ENCODE measurements around the gene CNTN4. TPM values are rescaled to one million over a fixed set of nuclear protein-coding genes. Genes with fewer than 3 reads are reported as not detected.

Gene CNTN4
- total RNA-seq, 2 experiments from 2014 or later = not detected

DNA sequence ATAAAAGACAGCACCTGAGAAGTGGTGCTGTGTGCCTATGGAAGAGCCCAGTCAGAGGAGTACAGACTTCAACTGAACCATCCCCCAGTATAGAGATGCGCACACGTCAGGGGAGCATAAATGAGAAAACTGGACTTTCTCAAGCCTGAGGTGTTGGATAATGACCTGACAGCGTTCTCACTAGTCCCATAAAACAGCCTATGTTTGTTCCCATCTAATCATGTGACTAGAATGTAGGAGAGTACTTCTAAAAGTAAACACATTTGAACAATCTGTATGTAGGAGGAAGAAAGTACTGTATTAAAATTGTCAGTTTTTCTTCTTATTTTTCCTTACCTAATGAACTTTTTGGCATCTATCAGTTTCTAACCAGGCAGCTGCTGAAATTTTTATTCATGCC is 498.9 kb downstream of the CNTN4 start:
- CTCF ChIA-PET = no interaction called here
- no peak for DNase-seq
- no peak overlapping the region for H3K27ac Mint-ChIP-seq
- no peak overlapping the region for H3K4me3 Mint-ChIP-seq
- no peaks in the 10 kb centered on the region for H3K4me1 Mint-ChIP-seq
- H3K36me3 Mint-ChIP-seq = no peaks in the 10 kb centered on the region
- H3K9me3 Mint-ChIP-seq (ENCODE audit: low read depth) = no peaks in the 10 kb centered on the region
- no peak for ATAC-seq
- H3K27me3 Mint-ChIP-seq = no peaks in the 10 kb centered on the region

DNA sequence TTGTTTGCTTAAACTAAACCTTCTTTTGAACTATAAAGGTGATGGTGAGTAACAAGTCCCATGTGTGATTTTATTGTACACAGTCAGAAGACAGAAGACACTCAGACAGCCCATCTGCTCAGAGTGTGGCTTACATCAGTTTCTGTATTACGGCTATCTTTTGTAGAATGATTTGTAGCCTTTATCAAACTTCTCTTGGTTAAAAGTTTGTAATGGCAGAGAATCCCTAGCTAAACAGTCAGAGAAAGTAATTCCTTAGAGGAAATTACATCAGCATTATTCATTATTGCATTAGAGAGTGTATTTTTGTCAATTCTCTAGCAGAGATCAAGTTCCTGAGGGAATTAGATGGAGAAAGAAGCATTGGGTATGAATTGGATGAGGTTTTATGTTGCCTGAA is 500.8 kb downstream of the CNTN4 start:
- Mint-ChIP-seq H3K27me3 (no peaks in the 10 kb centered on the region), H3K4me3 (no peak overlapping the region), H3K4me1 (no peaks in the 10 kb centered on the region), H3K27ac (no peak overlapping the region), H3K36me3 (no peaks in the 10 kb centered on the region), H3K9me3 (ENCODE audit: low read depth) (no peaks in the 10 kb centered on the region)
- DNase-seq (no peak), ATAC-seq (no peak)
- CTCF ChIA-PET = no interaction called here

- ATAC-seq (no peak), DNase-seq (no peak)
- Mint-ChIP-seq H3K4me3 (no peak overlapping the region), H3K9me3 (ENCODE audit: low read depth) (no peaks in the 10 kb centered on the region), H3K4me1 (no peaks in the 10 kb centered on the region), H3K27ac (no peak overlapping the region), H3K36me3 (no peaks in the 10 kb centered on the region), H3K27me3 (no peaks in the 10 kb centered on the region)
- CTCF ChIA-PET = no interaction called here
These were observed 505.1 kb downstream of the CNTN4 start for GRCh38 chr3:2603692-2604289.

GRCh38 chr3:2614578-2614977 is 515.9 kb downstream of the CNTN4 start:
- no peaks in the 10 kb centered on the region for H3K4me1 Mint-ChIP-seq
- no peaks in the 10 kb centered on the region for H3K36me3 Mint-ChIP-seq
- CTCF ChIA-PET = no interaction called here

GRCh38 chr3:2615080-2615479 is 516.4 kb downstream of the CNTN4 start:
- Mint-ChIP-seq H3K27ac (no peak overlapping the region), H3K9me3 (ENCODE audit: low read depth) (peaks cover 2% of the 10 kb centered on the region), H3K4me3 (no peak overlapping the region), H3K27me3 (no peaks in the 10 kb centered on the region), H3K4me1 (no peaks in the 10 kb centered on the region), H3K36me3 (no peaks in the 10 kb centered on the region)
- no peak for ATAC-seq
- CTCF ChIA-PET = no interaction called here
- no peak for DNase-seq

More at GRCh38 chr3:2614578-2614977, 515.9 kb downstream of the CNTN4 start:
- Mint-ChIP-seq H3K9me3 (ENCODE audit: low read depth) (peaks cover 2% of the 10 kb centered on the region), H3K27ac (no peak overlapping the region), H3K27me3 (no peaks in the 10 kb centered on the region), H3K4me3 (no peak overlapping the region)
- no peak for DNase-seq
- ATAC-seq = no peak

GRCh38 chr3:2623436-2623835 is 524.8 kb downstream of the CNTN4 start:
- DNase-seq = no peak
- ATAC-seq = no peak
- no peaks in the 10 kb centered on the region for H3K27me3 Mint-ChIP-seq
- H3K4me3 Mint-ChIP-seq = no peak overlapping the region
- no peaks in the 10 kb centered on the region for H3K9me3 Mint-ChIP-seq (ENCODE audit: low read depth)
- no peaks in the 10 kb centered on the region for H3K36me3 Mint-ChIP-seq
- H3K4me1 Mint-ChIP-seq = no peaks in the 10 kb centered on the region
- CTCF ChIA-PET = no interaction called here
- no peak overlapping the region for H3K27ac Mint-ChIP-seq

- Mint-ChIP-seq H3K36me3 (no peaks in the 10 kb centered on the region), H3K27me3 (no peaks in the 10 kb centered on the region), H3K4me3 (no peak overlapping the region), H3K4me1 (no peaks in the 10 kb centered on the region), H3K9me3 (ENCODE audit: low read depth) (no peaks in the 10 kb centered on the region), H3K27ac (no peak overlapping the region)
- CTCF ChIA-PET = no interaction called here
- DNase-seq (no peak), ATAC-seq (no peak)
These were observed 529.5 kb downstream of the CNTN4 start for GRCh38 chr3:2628117-2628516.

DNA sequence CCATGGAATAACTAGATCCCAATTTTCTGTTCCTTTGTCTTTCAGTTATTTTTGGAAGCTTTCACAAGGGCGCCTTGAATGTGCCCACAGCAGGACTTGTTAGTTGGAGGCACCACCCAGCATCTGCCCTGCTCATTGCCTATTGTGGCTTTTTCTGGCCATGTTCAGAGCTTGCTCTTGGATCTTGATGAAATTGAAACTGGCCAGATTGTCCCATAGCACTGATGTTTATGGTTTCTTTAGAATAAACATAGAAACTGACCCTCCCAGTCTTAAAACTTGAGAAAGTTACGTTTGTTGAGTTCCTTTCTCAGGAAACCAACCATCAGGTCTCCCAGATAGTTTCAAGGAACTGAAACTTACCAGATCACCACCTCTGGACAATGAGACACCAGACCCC is 536.8 kb downstream of the CNTN4 start:
- H3K4me3 Mint-ChIP-seq = no peak overlapping the region
- no peak for DNase-seq
- no peaks in the 10 kb centered on the region for H3K9me3 Mint-ChIP-seq (ENCODE audit: low read depth)
- no peaks in the 10 kb centered on the region for H3K27me3 Mint-ChIP-seq
- CTCF ChIA-PET = no interaction called here
- H3K27ac Mint-ChIP-seq = no peak overlapping the region
- ATAC-seq = no peak
- H3K36me3 Mint-ChIP-seq = no peaks in the 10 kb centered on the region
- H3K4me1 Mint-ChIP-seq = no peaks in the 10 kb centered on the region

DNA sequence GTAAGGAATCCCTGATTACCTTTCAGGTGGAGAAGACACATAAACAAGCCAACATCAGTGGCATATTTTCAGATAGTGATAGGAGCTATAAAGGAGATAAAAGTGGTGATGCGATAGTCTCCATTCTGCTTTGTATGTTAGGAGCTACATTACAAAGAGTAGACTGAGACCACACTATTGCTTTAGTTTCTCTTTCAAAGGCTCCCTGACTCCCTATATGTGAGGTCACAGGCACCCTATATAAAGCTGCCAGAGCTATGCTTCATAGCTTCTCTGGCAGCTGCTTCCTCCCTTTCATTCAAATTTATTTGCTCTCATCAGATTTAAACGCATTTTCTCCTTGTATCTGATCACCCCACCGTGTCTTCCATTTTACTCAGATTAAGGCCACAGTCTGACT is 544.9 kb downstream of the CNTN4 start:
- Mint-ChIP-seq H3K4me1 (no peaks in the 10 kb centered on the region), H3K4me3 (no peak overlapping the region), H3K36me3 (no peaks in the 10 kb centered on the region), H3K27me3 (no peaks in the 10 kb centered on the region), H3K27ac (no peak overlapping the region), H3K9me3 (ENCODE audit: low read depth) (no peaks in the 10 kb centered on the region)
- CTCF ChIA-PET = no interaction called here
- ATAC-seq (no peak), DNase-seq (no peak)

- Mint-ChIP-seq H3K36me3 (no peaks in the 10 kb centered on the region), H3K27ac (no peak overlapping the region), H3K9me3 (ENCODE audit: low read depth) (no peaks in the 10 kb centered on the region), H3K27me3 (no peaks in the 10 kb centered on the region), H3K4me3 (no peak overlapping the region), H3K4me1 (no peaks in the 10 kb centered on the region)
- CTCF ChIA-PET = no interaction called here
- ATAC-seq = no peak
- no peak for DNase-seq
These were observed 546.3 kb downstream of the CNTN4 start for GRCh38 chr3:2645001-2645400.

- no peaks in the 10 kb centered on the region for H3K36me3 Mint-ChIP-seq
- CTCF ChIA-PET = no interaction called here
- no peak overlapping the region for H3K4me3 Mint-ChIP-seq
- DNase-seq = no peak
- H3K27ac Mint-ChIP-seq = no peak overlapping the region
- ATAC-seq = no peak
- no peaks in the 10 kb centered on the region for H3K27me3 Mint-ChIP-seq
- no peaks in the 10 kb centered on the region for H3K9me3 Mint-ChIP-seq (ENCODE audit: low read depth)
- no peaks in the 10 kb centered on the region for H3K4me1 Mint-ChIP-seq
These were observed 552.1 kb downstream of the CNTN4 start for GRCh38 chr3:2650746-2651145.

DNA sequence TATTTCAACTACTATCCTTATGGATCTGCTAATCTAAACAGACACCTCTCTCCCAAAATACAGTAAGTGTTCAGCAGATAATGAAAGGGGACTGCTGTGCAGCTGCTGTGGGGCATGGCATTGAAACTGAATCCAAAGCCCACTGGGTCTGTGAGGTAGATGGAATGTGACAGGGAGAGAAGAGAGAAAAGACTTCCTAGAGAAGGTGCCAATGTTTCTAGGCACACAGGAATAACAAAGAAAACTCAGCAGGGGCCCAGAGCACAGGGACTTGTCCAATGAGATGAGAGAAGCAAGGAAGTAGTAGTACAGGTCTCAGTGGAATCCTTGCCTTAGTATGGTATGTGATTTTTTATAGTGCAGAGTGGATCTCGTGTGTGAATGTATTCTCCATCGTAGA is 553.7 kb downstream of the CNTN4 start:
- ATAC-seq (no peak), DNase-seq (no peak)
- CTCF ChIA-PET = no interaction called here
- H3K36me3 Mint-ChIP-seq = no peaks in the 10 kb centered on the region
- no peaks in the 10 kb centered on the region for H3K4me1 Mint-ChIP-seq
- no peaks in the 10 kb centered on the region for H3K9me3 Mint-ChIP-seq (ENCODE audit: low read depth)
- no peaks in the 10 kb centered on the region for H3K27me3 Mint-ChIP-seq
- H3K27ac Mint-ChIP-seq = no peak overlapping the region
- no peak overlapping the region for H3K4me3 Mint-ChIP-seq

GRCh38 chr3:2653706-2654105 is 555.0 kb downstream of the CNTN4 start:
- Mint-ChIP-seq H3K9me3 (ENCODE audit: low read depth) (no peaks in the 10 kb centered on the region), H3K27ac (no peak overlapping the region), H3K36me3 (no peaks in the 10 kb centered on the region), H3K27me3 (no peaks in the 10 kb centered on the region), H3K4me1 (no peaks in the 10 kb centered on the region), H3K4me3 (no peak overlapping the region)
- no peak for DNase-seq
- no peak for ATAC-seq
- CTCF ChIA-PET = no interaction called here

GRCh38 chr3:2655229-2655701 is 556.6 kb downstream of the CNTN4 start:
- DNase-seq (no peak), ATAC-seq (no peak)
- Mint-ChIP-seq H3K9me3 (ENCODE audit: low read depth) (no peaks in the 10 kb centered on the region), H3K27me3 (no peaks in the 10 kb centered on the region), H3K4me1 (no peaks in the 10 kb centered on the region), H3K4me3 (no peak overlapping the region), H3K36me3 (no peaks in the 10 kb centered on the region), H3K27ac (no peak overlapping the region)
- CTCF ChIA-PET = no interaction called here

Data from activated CD8-positive, alpha-beta memory T cell treated with anti-CD3 and anti-CD28 coated beads, Interleukin-2, amount 10 ng/mL, durations not matched to agents 7 days and 5 days (primary cell).